Measurements from ENCODE around the gene GOLPH3.

GOLPH3 gene

GRCh38 chr5:32174011-32174870, at the start of gene GOLPH3 (continued):
- TF ChIP-seq ZNF23 (tag by site-specific recombination; IDR thresholded peaks at IDR 0.05; ENCODE audit: borderline replicate concordance) (no peak), ZBTB21 (tag by site-specific recombination; IDR thresholded peaks at IDR 0.05) (peak; percentile 90), ZNF155 (tag by site-specific recombination; IDR thresholded peaks at IDR 0.05) (no peak), PATZ1 (tag by site-specific recombination; IDR thresholded peaks at IDR 0.05) (peak; percentile 91), ZNF677 (tag by site-specific recombination; IDR thresholded peaks at IDR 0.05) (0 out of 2 replicates have a peak, but pooled peaks have one; percentile 2), REST (tag by site-specific recombination; IDR thresholded peaks at IDR 0.05) (no peak; the same call in 1 of the 2 replicates), MYNN (tag by site-specific recombination; IDR thresholded peaks at IDR 0.05; ENCODE audit: borderline replicate concordance) (peak; percentile 54; the same call in 1 of the 2 replicates), ZNF366 (tag by site-specific recombination; conservative IDR thresholded peaks at IDR 0.05) (peak; percentile 68), OSR2 (tag by site-specific recombination; IDR thresholded peaks at IDR 0.05) (peak; percentile 64), ZEB2 (tag by site-specific recombination; IDR thresholded peaks at IDR 0.05) (peak; percentile 97), GLIS1 (tag by site-specific recombination; IDR thresholded peaks at IDR 0.05) (peak; percentile 84), ZNF18 (tag by site-specific recombination; IDR thresholded peaks at IDR 0.05) (no peak), ZNF449 (tag by site-specific recombination; IDR thresholded peaks at IDR 0.05) (peak; percentile 29; the same call in 1 of the 2 replicates), PRDM4 (tag by site-specific recombination; IDR thresholded peaks at IDR 0.05) (no peak), ZNF670 (tag by site-specific recombination; IDR thresholded peaks at IDR 0.05; ENCODE audit: low read depth) (no peak), ZNF610 (tag by site-specific recombination; IDR thresholded peaks at IDR 0.05; ENCODE audit: borderline replicate concordance) (peak; percentile 76), ZNF214 (tag by site-specific recombination; IDR thresholded peaks at IDR 0.05; ENCODE audit: borderline replicate concordance) (no peak), ZNF777 (tag by site-specific recombination; IDR thresholded peaks at IDR 0.05; ENCODE audit: borderline replicate concordance) (no peak), RBAK (tag by site-specific recombination; IDR thresholded peaks at IDR 0.05) (no peak), ZNF558 (tag by site-specific recombination; IDR thresholded peaks at IDR 0.05) (no peak), ZBTB48 (tag by site-specific recombination; IDR thresholded peaks at IDR 0.05) (peak; percentile 79), INSM2 (tag by site-specific recombination; IDR thresholded peaks at IDR 0.05) (peak; percentile 57), ZNF426 (tag by site-specific recombination; IDR thresholded peaks at IDR 0.05) (no peak), ZNF341 (tag by site-specific recombination; IDR thresholded peaks at IDR 0.05; ENCODE audit: low read depth) (peak; percentile 100)
